GM19397 (cell line): Measurements from ENCODE around the gene PPP4R4.
"Not testable (repeated sequence)": the region's sequence is repeated elsewhere in the genome, so short reads cannot be mapped to it uniquely, and the experiment has no call there.

Source experiments
- ATAC-seq: cut with Tn5 transposase; IDR thresholded peaks from one replicate; pipeline ENCODE4 v1.9.1; 2021; ENCODE audit warnings: mild to moderate bottlenecking, moderate library complexity; ENCODE audit not compliant: unreplicated experiment

PPP4R4 gene

DNA sequence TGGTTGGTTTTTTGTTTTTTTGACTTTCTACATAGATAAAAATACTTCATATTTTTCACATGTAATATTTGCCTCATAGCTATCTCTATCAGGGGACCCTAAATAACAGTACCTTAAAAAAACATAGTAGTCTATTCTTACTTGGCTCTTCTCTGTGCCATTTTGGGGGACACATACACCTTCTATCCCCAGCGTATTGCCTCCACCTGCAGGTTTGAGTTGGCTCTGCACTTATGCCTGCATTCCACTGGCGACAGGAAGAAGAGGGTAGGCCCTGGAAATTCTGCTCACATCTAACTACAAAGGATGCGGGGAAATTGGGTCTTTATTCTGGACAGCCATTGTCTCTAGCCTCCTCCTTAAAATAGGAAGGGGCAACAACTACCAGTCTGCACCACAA, 30.9 kb upstream of the PPP4R4 start:
- ATAC-seq, result no peak

DNA sequence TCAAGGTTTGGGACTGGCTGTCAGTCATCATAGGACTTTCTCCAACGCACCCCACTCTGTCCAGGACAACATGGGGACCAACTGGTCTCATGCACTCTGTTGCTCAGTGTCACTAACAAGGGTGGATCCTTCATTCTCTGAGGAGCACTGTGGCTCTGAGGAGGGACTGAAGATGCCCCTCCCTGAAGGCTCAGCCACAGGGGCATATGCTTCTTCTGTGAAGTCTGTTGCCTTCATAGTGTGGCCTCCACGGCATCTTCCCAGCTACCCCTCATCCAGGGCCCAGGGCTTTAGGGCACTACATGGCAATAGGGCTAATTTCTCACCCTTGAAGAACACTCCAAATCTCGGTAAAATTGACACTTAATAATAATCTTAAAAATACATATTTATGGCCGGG, 30.4 kb upstream of the PPP4R4 start:
- no peak for ATAC-seq

DNA sequence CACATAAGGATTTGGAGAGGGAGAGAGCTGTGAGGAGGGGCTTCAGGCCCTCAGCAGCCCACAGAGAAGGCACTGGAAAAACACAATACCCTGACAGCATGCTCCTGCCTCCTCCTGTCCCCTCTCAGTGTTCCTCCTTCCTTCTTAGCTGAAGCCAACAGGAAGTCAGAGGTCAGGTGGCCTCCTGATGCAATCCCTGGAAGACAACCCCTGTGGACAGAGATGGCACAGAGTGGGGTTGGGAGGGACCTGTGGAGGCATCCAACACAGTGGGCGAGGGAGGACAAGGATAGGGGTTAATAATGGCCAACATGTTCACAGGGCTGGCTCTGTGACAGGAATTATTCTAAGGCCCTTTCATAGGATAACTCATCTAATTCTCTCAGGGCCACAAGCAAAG, 29.4 kb upstream of the PPP4R4 start:
- no peak for ATAC-seq

DNA sequence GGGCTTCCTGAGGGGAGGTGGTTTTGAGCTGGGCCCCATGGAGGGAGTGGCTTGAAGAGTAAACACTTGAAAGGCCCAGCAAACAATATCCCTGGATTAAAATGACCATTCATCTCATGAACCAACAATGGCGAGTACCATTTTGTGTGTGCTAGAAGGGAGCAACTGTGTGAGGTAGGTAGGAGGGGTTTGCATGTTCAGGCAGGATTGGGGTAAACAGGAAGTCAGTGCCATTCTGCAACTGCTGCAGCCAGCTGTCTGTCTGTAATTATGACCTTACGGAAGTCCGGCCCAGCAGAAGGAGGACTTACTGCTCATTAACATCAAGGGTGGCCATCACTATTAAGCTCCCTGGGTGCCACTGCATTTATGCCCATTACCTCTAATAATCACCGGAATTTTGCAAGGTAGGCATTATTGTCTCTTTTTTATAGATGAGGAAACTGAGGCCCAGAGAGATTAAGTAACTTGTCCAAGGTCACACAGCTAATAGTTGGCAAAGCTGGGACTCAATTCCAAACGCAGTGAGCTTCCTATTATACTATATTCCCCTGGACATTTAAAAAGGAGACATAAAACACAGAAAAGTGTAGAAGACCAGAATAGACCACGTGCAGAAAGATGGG, 28.1 kb upstream of the PPP4R4 start:
- no peak for ATAC-seq

DNA sequence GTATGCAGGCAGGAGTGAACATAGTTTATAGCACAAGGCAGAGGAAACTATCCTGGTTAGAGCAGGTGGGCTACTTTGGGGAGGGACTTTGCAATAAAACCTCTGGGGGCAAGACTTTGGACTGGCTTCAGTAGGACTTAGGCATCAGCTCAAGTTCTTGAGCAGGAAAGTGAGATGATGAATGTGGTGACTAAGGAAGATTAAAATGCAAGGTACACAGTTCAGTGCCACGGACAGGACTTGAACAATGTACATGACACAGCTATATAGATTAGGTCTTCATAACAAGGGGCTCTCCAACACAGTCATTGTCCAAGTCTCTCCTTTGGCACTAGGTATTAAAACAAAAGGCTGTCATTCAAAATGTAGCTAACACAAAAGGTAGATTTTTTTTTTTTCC, 21.4 kb upstream of the PPP4R4 start:
- ATAC-seq, result no peak

DNA sequence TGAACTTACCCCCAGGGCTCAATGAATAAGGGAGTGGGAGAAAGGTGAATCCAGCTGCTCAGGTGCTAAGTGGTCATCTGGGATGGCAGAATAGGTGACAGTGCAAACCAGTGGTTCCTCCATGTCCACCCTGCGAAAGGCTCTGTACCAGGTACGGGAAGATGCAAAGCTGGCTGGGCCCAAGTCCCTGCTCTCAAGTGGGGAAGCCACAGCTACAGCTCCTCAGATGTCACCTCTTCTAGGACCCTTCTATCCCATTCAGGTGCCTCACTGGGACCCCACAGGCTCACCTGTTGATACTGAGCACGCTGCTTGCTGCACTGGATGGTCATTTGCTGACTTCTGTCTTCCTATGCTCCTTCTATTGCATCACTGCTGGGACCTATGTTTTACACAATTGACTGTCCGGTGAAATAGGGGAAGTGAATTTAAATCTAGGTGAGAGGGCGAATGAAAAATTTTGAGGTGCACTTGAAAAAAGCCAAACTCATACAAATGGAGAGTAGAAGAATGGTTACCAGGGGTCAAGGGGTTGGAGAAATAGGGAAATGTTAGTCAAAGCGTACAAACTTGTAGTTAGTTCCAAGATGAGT, 20.3 kb upstream of the PPP4R4 start:
- no peak for ATAC-seq

DNA sequence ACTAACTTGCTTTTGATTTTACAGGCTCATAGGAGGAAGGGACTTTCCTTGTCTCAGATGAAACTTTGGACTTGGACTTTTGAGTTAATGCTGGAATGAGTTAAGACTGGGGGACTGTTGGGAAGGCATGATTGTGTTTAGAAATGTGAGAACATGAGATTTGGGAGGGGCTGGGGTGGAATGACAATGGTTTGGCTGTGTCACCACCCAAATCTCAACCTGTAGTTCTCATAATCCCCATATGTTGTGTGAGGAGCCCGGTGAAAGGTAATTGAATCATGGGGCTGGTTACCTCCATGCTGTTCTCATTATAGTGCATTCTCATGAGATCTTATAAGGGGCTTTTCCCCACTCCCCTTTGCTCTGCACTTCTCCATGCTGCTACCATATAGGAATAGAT, 18.0 kb upstream of the PPP4R4 start:
- ATAC-seq, result not testable (repeated sequence)

DNA sequence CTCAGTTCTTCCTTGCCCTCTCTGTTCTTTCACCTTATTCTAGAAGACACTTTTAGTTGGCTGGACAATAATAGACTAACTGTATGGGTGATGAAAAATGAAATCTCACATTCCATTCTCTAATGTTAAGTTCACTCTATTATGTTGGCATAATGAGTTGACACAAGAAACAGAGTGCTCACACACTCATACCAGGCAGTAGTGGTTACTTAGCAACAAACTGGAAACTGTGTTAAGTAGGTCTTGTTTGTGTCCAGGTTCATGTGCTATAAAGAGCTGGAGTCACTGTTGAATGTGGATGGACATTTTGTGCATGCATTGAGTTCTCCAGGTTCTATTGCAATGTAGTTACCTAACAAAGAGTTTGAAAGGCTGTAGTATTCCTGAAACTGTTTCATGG, 16.9 kb upstream of the PPP4R4 start:
- ATAC-seq, result no peak

DNA sequence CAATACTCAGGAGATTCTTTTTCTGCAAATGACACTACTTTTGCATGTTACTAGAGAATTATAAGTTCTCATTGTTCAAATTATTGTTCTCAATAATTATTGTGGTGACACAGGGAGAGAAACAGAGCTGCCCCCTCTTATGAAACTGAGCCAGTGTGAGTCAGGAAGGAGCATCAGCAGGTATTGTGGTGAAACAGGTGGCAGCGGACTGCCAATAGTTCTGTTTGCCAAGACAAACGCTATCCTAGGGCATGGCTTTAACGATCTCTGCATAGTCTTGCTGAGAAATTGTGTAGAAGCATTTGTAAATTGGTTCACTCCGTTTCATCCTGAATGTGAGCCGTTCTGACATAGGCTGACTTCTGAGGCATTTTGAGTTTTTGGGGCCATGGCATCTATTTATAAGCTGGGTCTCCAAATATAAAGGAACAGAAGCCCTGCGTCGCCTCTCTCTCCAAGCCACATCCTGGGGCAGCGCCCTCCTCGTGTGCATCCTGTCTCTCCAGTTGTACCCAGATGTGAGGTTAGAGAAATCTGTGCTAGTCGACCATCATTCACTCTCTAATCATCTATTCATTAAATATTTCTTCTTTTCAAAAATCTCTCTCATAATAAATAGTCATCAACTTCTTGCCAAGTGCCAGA, 15.8 kb upstream of the PPP4R4 start:
- no peak for ATAC-seq

DNA sequence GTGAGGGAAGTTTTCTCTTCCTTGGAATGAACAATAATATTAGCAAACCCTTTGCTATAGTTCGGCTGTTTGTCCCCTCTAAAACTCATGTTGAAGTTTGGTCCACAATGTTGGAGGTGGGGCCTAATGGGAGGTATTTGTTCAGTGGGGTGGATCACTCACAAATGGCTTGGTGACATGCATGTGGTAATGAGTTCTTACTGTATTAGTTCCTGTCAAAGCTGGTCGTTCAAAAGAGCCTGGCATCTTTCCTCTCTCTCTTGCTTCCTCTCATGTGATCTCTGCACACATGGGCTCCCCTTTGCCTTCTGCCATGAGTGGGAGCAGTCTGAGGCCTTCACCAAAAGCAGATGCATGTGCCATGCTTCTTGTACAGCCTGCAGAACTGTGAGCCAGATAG, 13.1 kb upstream of the PPP4R4 start:
- no peak for ATAC-seq

DNA sequence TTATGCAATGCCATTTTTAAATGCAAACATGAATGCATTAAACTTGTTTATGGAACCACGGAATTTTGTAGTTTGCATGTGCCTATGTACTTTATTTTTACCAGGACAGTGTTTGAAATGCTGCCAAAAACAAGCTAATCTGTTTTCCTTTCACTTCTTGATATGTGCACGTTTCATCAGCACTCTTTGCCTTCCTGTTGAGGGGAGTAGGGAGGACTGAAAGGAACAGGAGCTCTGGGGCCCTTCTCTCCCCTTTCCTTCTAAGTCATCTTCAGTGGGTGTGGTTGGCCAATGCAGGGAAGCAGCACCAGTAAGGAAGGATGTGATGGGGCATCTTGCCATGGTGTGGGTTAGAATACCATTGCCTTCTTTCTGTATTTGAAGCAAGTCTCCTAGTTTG, 12.1 kb upstream of the PPP4R4 start:
- no peak for ATAC-seq

DNA sequence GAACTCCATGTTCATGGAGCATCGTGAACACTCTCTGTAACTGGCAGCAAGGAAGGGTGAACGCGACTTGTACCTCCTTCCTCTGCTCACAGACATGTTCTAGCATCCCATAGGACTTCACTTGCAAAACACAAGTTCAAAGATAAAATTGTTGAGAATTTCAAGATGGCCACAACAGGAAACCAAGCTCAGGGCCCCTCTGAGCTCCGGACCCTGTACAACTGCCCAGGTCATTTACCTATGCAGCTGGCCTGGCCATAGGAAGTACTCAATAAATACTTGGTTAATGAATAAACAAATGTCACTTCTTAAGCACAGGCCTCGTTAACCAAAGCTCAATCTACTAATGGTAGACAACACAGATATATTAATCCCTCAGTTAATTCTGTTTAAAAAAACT, 11.7 kb upstream of the PPP4R4 start:
- ATAC-seq, result no peak

DNA sequence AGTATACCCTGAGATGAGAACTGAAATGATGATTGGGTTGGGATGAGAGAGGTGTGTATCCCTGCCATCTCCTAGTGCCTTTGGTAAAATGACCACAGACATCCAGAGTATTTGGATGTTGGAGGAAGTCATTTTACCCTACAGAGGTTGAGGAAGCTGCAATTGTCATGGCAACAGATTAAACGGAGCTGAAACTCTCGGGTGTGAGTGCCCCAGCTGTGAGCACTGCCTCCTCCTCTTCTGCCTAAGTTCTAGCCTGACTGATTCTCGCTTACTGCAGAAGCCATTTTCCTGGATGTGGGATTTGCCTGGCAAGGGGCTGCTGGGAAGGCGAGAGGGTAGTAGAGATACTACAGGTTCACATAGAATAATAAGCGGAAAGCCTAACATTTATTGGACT, 10.3 kb upstream of the PPP4R4 start:
- ATAC-seq, result no peak

DNA sequence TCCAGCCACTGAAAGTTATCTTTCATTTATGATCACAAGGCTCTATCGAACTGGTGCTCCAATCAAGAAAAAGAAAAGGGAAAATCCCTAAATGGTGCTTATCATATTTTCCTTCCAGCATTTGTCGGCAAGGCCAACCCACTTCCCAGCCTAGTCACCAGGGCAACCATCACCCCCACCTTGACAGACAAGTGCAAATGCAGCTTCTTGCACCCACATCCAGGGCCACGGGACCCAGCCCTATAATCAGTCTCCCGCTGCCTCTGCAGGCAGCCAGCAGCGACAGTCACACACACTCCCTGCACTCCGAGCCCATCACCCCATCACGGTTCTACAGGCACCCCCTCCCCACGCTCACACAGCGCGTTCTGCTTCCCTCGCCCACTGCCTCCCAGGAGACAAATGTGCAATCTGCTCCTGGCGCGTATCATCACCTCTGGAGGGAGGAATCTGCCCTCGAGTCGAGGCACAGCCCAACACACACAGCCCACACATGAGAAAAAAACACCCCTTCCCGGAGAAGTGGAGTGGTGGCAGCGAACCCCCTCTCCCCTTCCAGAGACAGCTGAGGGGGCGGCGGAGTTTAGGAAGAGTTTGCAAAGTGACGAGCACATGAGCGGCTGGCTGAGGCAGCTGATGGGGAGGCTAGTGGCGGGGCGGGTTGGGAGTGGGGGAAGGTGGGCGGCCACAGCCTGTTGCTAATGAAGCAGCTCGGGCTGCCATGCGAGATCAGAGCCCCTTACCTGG, 9.3 kb upstream of the PPP4R4 start:
- ATAC-seq, result no peak

DNA sequence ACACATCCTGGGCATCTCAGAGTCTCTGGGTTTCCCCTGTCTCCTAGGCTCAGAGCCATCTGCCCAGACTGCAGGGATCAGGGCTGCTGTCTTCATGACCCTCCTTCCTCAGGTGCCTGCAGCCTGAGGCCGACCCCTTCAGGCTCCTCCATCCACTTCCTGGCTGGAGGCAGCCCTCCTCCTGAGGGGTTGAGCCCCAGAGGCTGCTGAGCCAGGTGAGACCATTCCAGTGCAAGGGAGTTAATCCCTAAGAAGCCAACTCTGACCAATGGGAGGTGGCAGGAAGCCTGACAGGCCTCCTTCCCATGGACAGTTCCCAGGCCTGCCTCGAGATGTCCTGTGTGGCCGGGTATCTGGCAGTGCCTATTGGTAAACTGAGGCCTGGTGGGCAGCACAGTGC, 8.4 kb upstream of the PPP4R4 start:
- ATAC-seq, result no peak

DNA sequence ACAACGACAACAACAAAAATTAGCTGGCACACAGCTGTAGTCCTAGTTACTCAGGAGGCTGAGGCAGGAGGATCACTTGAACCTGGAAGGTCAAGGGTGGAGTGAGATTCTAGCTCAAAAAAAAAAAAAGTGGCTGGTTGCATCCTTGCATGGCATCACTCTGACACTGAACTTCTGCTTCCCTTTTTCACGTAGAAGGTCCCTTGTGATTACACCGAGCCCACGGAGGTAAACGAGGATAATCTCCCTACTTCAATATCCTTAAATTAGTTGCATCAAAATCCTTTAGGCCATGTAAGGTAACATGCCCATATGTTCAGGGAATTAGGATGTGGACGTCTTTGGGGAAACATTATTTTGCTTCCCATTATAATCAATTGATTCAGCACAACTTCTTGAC, 4.0 kb upstream of the PPP4R4 start:
- ATAC-seq, result no peak

DNA sequence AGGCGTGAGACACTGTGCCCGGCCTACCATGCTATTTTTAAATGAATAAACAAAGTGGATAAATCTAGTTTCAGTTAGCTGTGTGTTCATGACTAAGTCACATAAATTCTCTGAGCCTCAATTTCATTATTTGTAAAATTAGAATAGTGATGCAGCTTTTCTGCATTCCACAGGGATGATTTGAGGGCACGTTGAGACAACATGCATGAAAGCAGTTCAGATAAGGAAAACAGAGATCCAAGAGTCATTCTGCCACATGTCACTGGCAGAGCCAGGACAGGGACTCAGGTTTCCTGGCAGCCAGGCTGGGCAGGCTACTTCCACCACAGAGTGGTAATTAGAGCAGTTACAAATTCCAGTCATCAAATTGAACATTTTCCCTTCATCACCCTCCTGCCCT, 2.9 kb upstream of the PPP4R4 start:
- no peak for ATAC-seq

DNA sequence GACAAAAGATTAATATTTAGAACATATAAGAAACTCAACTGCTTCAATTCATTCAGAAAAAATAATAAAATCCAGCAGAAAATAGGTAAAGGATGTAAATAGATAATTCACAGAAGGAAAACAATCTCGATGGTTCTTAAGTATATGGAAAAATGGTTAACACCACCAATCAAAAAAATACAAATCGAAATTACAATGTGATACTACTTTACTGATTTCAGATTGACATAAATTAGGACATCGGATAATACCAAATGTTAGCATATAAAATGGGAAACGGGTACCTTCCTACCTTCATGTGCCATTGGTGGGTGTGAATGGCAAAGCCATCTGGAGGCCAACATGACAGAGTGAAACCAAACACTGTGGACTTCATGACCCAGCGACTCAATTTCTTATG, 1.6 kb upstream of the PPP4R4 start:
- no peak for ATAC-seq

DNA sequence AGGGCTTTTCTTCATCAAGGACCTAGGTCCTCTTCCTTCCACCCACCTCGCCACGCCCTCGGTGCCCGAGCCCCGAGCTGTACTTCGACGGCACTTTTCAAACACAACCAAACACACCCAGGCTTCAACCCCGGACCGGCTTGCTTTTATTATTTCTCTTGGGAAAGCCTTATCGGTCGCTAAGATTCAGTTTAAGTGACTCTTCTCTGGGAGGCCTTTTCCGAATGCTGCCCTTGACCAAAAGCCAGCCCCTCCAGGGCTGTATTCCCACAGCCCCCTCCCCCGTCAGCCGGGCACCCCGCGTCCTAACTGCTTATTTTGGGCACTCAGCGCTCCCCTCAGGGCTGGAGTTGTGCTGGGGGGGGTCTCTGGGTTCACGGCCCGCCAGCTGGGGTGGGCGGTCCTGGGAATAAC, 644 bp upstream of the PPP4R4 start:
- ATAC-seq, result no peak

DNA sequence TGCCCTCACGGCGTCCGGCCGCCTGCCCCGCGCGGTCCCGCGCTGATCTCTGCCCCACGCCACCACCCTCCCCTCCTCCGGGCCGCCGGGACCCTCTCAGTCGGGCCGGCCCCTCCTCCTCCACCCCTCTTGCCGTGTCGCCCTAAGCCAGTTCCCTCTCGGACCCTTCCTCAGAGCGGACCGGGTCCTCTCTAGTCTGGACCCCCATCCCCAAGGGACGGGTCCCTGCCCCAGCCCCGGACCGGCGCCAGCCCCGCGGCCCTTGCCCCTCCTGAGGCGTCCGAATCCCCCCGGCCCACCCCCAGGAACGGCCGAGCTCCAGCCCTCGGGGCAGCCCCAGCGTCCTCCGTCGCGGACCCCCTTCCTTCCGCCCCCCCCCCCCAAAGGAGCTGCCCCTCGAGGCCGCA, 485 bp downstream of the PPP4R4 start:
- no peak for ATAC-seq

DNA sequence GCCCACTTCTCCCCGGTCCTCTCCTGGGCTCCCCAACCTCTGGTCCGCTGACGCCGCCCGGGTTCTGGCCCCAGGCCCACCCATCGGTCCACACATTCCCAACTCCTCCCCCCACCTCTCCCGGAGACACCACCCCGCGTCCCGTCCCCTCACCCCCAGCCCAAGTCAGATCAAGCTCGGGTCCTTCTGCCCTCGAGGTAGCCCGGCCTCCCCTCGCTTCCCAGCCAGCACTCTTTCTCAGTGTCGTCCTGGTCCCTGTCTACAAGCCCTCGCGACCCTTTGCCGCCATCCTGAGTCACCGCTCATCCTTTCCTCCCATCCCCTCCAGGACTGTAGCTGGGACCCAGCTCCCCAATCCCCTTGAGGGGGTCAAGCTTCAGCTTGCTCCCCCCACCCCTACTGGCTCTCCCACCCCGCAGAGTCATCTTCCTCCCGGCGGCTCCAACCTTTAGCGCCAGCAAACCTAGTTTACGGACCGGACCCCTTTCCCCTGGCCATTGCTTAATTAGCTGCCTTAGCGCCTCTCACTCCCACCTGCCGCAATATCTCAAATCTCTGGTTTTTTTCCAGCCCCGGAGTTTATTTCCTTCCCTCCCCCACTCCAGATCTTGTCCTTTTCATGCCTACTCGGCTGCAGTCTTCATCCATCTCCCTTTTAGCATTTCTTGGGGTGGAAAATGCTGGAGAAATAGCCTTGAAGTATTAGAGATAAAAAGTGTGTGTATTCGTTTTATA, 1.1 kb downstream of the PPP4R4 start:
- no peak for ATAC-seq
